Endothelial cell of umbilical vein (primary cell): Measurements from ENCODE around the gene CYP8B1. TPM values are rescaled to one million over a fixed set of nuclear protein-coding genes. Genes with fewer than 3 reads are reported as not detected.

Source experiments
- BruUV-seq: library from RNA; stranded (reverse); fragments of 400-500 nt; replicated peaks from 2 replicates; lab custom pipeline; 2021; lab: Mats Ljungman, UMichigan
- CTCF ChIA-PET: fragments of 300-600, 350-600 bp; sonication (Branson Sonifier 250); formaldehyde crosslinking; loops from one replicate; lab custom pipeline; 2021; ENCODE audit warnings: antibody characterized with exemption, inconsistent platforms; lab: Charles Lee
- POLR2A ChIA-PET: fragments of 300-600, 350-600 bp; sonication (Branson Sonifier 250); formaldehyde crosslinking; loops from one replicate; lab custom pipeline; 2021; ENCODE audit warnings: antibody characterized with exemption, inconsistent platforms; lab: Charles Lee
- DNase-seq: peaks from one replicate; pipeline ENCODE4 v3.0.0-alpha.2; 2011; ENCODE audit warnings: low read depth, low spot score
- FAIRE-seq: peaks from 2 replicates; lab custom pipeline; 2011; peaks lifted over from hg19 to GRCh38; lab: Jason Lieb, UNC
- H2AFZ ChIP-seq: 2 replicates; pipeline ENCODE4 v1.6.0; 2012; ENCODE audit warnings: low read depth, low read length, control low read depth, inconsistent platforms
- H3K27ac ChIP-seq: 2 replicates; pipeline ENCODE4 v1.5.1; 2011; ENCODE audit warnings: low read depth, mild to moderate bottlenecking, control low read depth, low read length, moderate library complexity; ENCODE audit not compliant: insufficient read depth
- H3K27me3 ChIP-seq, 2 experiments: 2 replicates each; pipeline versions ENCODE4 v1.6.0 to v1.6.1; 2011; ENCODE audit warnings: low read length in 2 of 2, mixed read lengths in 1 of 2; ENCODE audit not compliant: control insufficient read depth in 2 of 2, insufficient read depth in 2 of 2
- H3K36me3 ChIP-seq, 2 experiments: 2 replicates in 1 of 2; 3 replicates in 1 of 2; pipeline ENCODE4 v1.5.1; 2011; ENCODE audit warnings: low read length in 2 of 2, mild to moderate bottlenecking in 1 of 2, moderate library complexity in 1 of 2; ENCODE audit not compliant: control insufficient read depth in 2 of 2, insufficient read depth in 2 of 2; ENCODE audit errors: extremely low read depth in 1 of 2
- H3K4me1 ChIP-seq: 3 replicates; pipeline ENCODE4 v1.5.1; 2011; ENCODE audit warnings: mild to moderate bottlenecking, low read length; ENCODE audit not compliant: control insufficient read depth, insufficient read depth; ENCODE audit errors: extremely low read depth
- H3K4me2 ChIP-seq: 2 replicates; pipeline ENCODE4 v1.6.1; 2011; ENCODE audit warnings: low read length, control low read depth, mixed read lengths; ENCODE audit not compliant: insufficient read depth
- H3K4me3 ChIP-seq, 3 experiments: fragments of 200-600 bp in 1 of 3; sonication (generic), shearing (Covaris generic) in 1 of 3; replicated peaks in 1 of 3; 2 replicates each; pipeline ENCODE4 v1.5.1; 2011 to 2016; ENCODE audit warnings: control low read depth in 3 of 3, low read length in 3 of 3, mild to moderate bottlenecking in 2 of 3, inconsistent platforms in 1 of 3, low read depth in 1 of 3, moderate library complexity in 1 of 3; ENCODE audit not compliant: insufficient read depth in 1 of 3
- H3K79me2 ChIP-seq: 2 replicates; pipeline ENCODE4 v1.6.0; 2012; ENCODE audit warnings: low read length, inconsistent platforms; ENCODE audit not compliant: control insufficient read depth, insufficient read depth
- H3K9ac ChIP-seq: replicated peaks from 2 replicates; pipeline ENCODE3; 2011; ENCODE audit warnings: low read length, control low read depth; ENCODE audit not compliant: insufficient read depth; ENCODE audit errors: extremely low read depth
- H3K9me1 ChIP-seq: replicated peaks from 3 replicates; pipeline ENCODE4 v1.6.0; 2011; ENCODE audit warnings: mild to moderate bottlenecking, low read length; ENCODE audit not compliant: control insufficient read depth, insufficient read depth; ENCODE audit errors: extremely low read depth
- H3K9me3 ChIP-seq: replicated peaks from 2 replicates; pipeline ENCODE4 v1.5.1; 2012; ENCODE audit warnings: low read length, inconsistent platforms; ENCODE audit not compliant: control insufficient read depth, insufficient read depth
- H4K20me1 ChIP-seq: replicated peaks from 2 replicates; pipeline ENCODE3; 2011; ENCODE audit warnings: mild to moderate bottlenecking, low read length; ENCODE audit not compliant: control insufficient read depth, insufficient read depth; ENCODE audit errors: extremely low read depth
- CTCF ChIP-seq, 2 donors: IDR thresholded peaks; 1 replicate in 1 of 2; 2 replicates in 1 of 2; pipeline ENCODE4 v1.5.1; 2011; ENCODE audit warnings: low read length in 2 of 2, mild to moderate bottlenecking in 2 of 2, moderate library complexity in 2 of 2, control low read depth in 1 of 2, inconsistent platforms in 1 of 2, low read depth in 1 of 2; ENCODE audit not compliant: insufficient read depth in 1 of 2; ENCODE audit errors: extremely low read depth in 1 of 2
- EZH2 ChIP-seq: IDR thresholded peaks from 2 replicates; pipeline ENCODE4 v1.6.1; 2012; ENCODE audit warnings: borderline replicate concordance, low read depth, mild to moderate bottlenecking, moderate library complexity, low read length, inconsistent platforms; ENCODE audit not compliant: severe bottlenecking
- FOS ChIP-seq: IDR thresholded peaks from 2 replicates; pipeline ENCODE4 v1.6.1; 2011; ENCODE audit warnings: mild to moderate bottlenecking, low read length, moderate library complexity, borderline replicate concordance; ENCODE audit not compliant: insufficient read depth
- JUN ChIP-seq: IDR thresholded peaks from 2 replicates; pipeline ENCODE4 v1.6.1; 2011; ENCODE audit warnings: borderline replicate concordance, low read depth; ENCODE audit not compliant: insufficient read length, insufficient read depth
- MAX ChIP-seq: IDR thresholded peaks from 2 replicates; pipeline ENCODE4 v1.6.1; 2011; ENCODE audit not compliant: insufficient read depth, insufficient read length
- MYC ChIP-seq: IDR thresholded peaks from one replicate; pipeline ENCODE4 v1.6.1; 2011; ENCODE audit warnings: mild to moderate bottlenecking, low read depth, low read length
- POLR2A ChIP-seq: IDR thresholded peaks from 2 replicates; pipeline ENCODE4 v1.6.1; 2012; ENCODE audit warnings: low read depth, mild to moderate bottlenecking, control low read depth, low read length
- POLR2AphosphoS5 ChIP-seq: IDR thresholded peaks from 2 replicates; pipeline ENCODE4 v1.6.1; 2012; ENCODE audit warnings: low read depth, mild to moderate bottlenecking, control low read depth, low read length, moderate library complexity; ENCODE audit not compliant: insufficient read depth
- dilution Hi-C: fragments of 300-500 bp; cut with MboI; formaldehyde crosslinking; loops from one replicate; pipeline ENCODE4 v1.15.0; 2019; ENCODE audit warnings: low sequenced_read_pairs; ENCODE audit not compliant: extremely low pct_ligation_motif_present
- intact Hi-C: fragments of 100-400 bp; cut with micrococcal nuclease; formaldehyde crosslinking; loops from one replicate; pipeline ENCODE4 v1.10.0; 2022
- polyA plus RNA-seq, 4 experiments: library from polyadenylated mRNA; depleted of rRNA in 3 of 4; stranded (reverse) in 3 of 4; unstranded in 1 of 4; fragments of >200 nt; gene quantifications; 2 replicates each; pipeline versions ENCODE4 v1.2.1 to v1.2.3, GENCODE V29; 2011 to 2012; ENCODE audit warnings: missing spikeins in 1 of 4
- total RNA-seq: library from RNA; stranded (reverse); gene quantifications from 2 replicates; pipeline ENCODE4 v1.2.3, GENCODE V29; 2021

CYP8B1 gene
- total and polyA plus RNA-seq, 2 donors (not counting 3 experiments of a cell fraction or from before 2014, with no cell fraction given) = not detected

GRCh38 chr3:42871592-42872196, 4.0 kb downstream of the CYP8B1 start:
- H3K9ac ChIP-seq = no peak overlapping the region
- H3K36me3 ChIP-seq = no peaks in the 10 kb centered on the region
- no peaks in the 10 kb centered on the region for H3K9me1 ChIP-seq
- DNase-seq (peak; percentile 16), FAIRE-seq (no peak)
- ChIA-PET CTCF (interaction anchor here (0.6 kb wide), 1 partner anchor 49 kb away, joined by 4 read pairs; no protein-coding TSS in a partner anchor), POLR2A (no interaction called here)
- intact Hi-C loops (no loop called here), dilution Hi-C loops (no loop called here)
- no peak overlapping the region for H2AFZ ChIP-seq
- peaks cover 4 to 6% of the 10 kb centered on the region in 2 experiments for H3K27me3 ChIP-seq
- no peaks in the 10 kb centered on the region for H3K4me1 ChIP-seq
- no peaks in the 10 kb centered on the region for H3K9me3 ChIP-seq
- no peak for TF ChIP-seq MAX
- TF ChIP-seq EZH2 = no peak
- no peak for TF ChIP-seq FOS
- TF ChIP-seq POLR2AphosphoS5 = no peak
- no peak for TF ChIP-seq CTCF (IDR thresholded peaks at IDR 0.05; ENCODE audit: extremely low read depth in 1 of 2, insufficient read depth in 1 of 2, low read depth in 1 of 2, low read length in 2 of 2)
- no peak for TF ChIP-seq MYC
- no peak for TF ChIP-seq POLR2A
- no peak for TF ChIP-seq JUN
- BruUV-seq = no TSS peak
- H4K20me1 ChIP-seq = no peaks in the 10 kb centered on the region
- H3K27ac ChIP-seq = no peak overlapping the region
- H3K4me3 ChIP-seq = no peak overlapping the region
- H3K79me2 ChIP-seq = no peaks in the 10 kb centered on the region
- H3K4me2 ChIP-seq = no peak overlapping the region
